CD4-positive, alpha-beta T cell (primary cell): Measurements from ENCODE around the gene ELP4. TPM values are rescaled to one million over a fixed set of nuclear protein-coding genes. Genes with fewer than 3 reads are reported as not detected.

Experiments used
- ATAC-seq: fragments of 200-7000 bp; cut with Tn5 transposase; one replicate; pipeline ENCODE4 v1.10.0; 2022; ENCODE audit warnings: mild to moderate bottlenecking; ENCODE audit not compliant: poor library complexity
- CTCF ChIA-PET: fragments of 350-600 bp; sonication (Branson Sonifier 250); formaldehyde crosslinking; loops from one replicate; lab custom pipeline; 2021; ENCODE audit warnings: antibody characterized with exemption, inconsistent platforms; lab: Charles Lee
- POLR2A ChIA-PET: fragments of 350-600 bp; sonication (Branson Sonifier 250); formaldehyde crosslinking; loops from one replicate; lab custom pipeline; 2021; ENCODE audit warnings: antibody characterized with exemption, inconsistent platforms; lab: Charles Lee
- DNase-seq, 14 experiments: peaks; one replicate each; pipeline ENCODE4 v3.0.0-alpha.2; 2013 to 2020; ENCODE audit warnings: mixed read lengths in 2 of 14
- H3K27ac ChIP-seq, 2 donors: one replicate each; pipeline versions ENCODE4 v1.5.1 to v1.7.0; 2013; ENCODE audit warnings: low read length in 2 of 2, low read depth in 1 of 2, mild to moderate bottlenecking in 1 of 2
- H3K27me3 ChIP-seq, 2 experiments: 1 replicate in 1 of 2; 2 replicates in 1 of 2; pipeline versions ENCODE4 v1.6.1 to v1.7.0; 2013; ENCODE audit warnings: low read length in 2 of 2, control low read depth in 1 of 2, mild to moderate bottlenecking in 1 of 2, moderate library complexity in 1 of 2; ENCODE audit not compliant: insufficient read depth in 2 of 2, control insufficient read depth in 1 of 2
- H3K36me3 ChIP-seq: one replicate; pipeline ENCODE4 v1.6.1; 2013; ENCODE audit warnings: low read length, control low read depth; ENCODE audit not compliant: insufficient read depth
- H3K4me1 ChIP-seq: one replicate; pipeline ENCODE4 v1.6.1; 2013; ENCODE audit warnings: low read length, control low read depth; ENCODE audit not compliant: insufficient read depth
- H3K4me3 ChIP-seq: one replicate; pipeline ENCODE4 v1.5.1; 2013; ENCODE audit warnings: mild to moderate bottlenecking, low read length, moderate library complexity
- H3K9me3 ChIP-seq, 2 experiments: 1 replicate in 1 of 2; 2 replicates in 1 of 2; pipeline versions ENCODE4 v1.6.1 to v1.7.0; 2013; ENCODE audit warnings: low read length in 2 of 2, mild to moderate bottlenecking in 2 of 2, control low read depth in 1 of 2, moderate library complexity in 1 of 2; ENCODE audit not compliant: control insufficient read depth in 1 of 2, insufficient read depth in 1 of 2
- H3K27ac Mint-ChIP-seq: one replicate; pipeline ENCODE4 v1.8.0; 2020; ENCODE audit warnings: mixed read lengths
- H3K27me3 Mint-ChIP-seq: one replicate; pipeline ENCODE4 v1.8.0; 2021; ENCODE audit warnings: mixed read lengths
- H3K36me3 Mint-ChIP-seq: one replicate; pipeline ENCODE4 v1.8.0; 2021; ENCODE audit warnings: low read depth, mixed read lengths
- H3K4me1 Mint-ChIP-seq: one replicate; pipeline ENCODE4 v1.8.0; 2021; ENCODE audit warnings: low read depth, mixed read lengths
- H3K4me3 Mint-ChIP-seq: one replicate; pipeline ENCODE4 v1.8.0; 2020; ENCODE audit warnings: mild to moderate bottlenecking, mixed read lengths
- H3K9me3 Mint-ChIP-seq: one replicate; pipeline ENCODE4 v1.8.0; 2020; ENCODE audit warnings: mixed read lengths
- intact Hi-C, 2 experiments: fragments of 100-400 bp; cut with DNase I in 1 of 2; cut with micrococcal nuclease in 1 of 2; formaldehyde crosslinking; loops; one replicate each; pipeline versions ENCODE4 v1.15.1 to v1.9.0; 2023 to 2025; cut with DNase I, micrococcal nuclease
- total RNA-seq, 174 experiments: library from RNA in 2 of 174; stranded (reverse) in 2 of 174; gene quantifications; one replicate each; pipeline ENCODE4 v1.2.3 and lab custom pipeline; 2021 to 2026
- TF ChIP-seq, protein P1 (sequence below): fragments of 200-600 bp; IDR thresholded peaks from one replicate; pipeline ENCODE4 v1.8.0; 2022; ENCODE audit warnings: antibody characterized with exemption, mild to moderate bottlenecking

Gene ELP4
- total RNA-seq, 2 experiments from 2014 or later = 9.5 to 10.3 TPM

- H3K36me3 Mint-ChIP-seq = peaks cover 9% of the 10 kb centered on the region
- Histone ChIP-seq H3K27ac (no peak overlapping the region), H3K27me3 (no peaks in the 10 kb centered on the region), H3K4me3 (no peak overlapping the region), H3K36me3 (no peaks in the 10 kb centered on the region), H3K9me3 (no peaks in the 10 kb centered on the region), H3K4me1 (no peaks in the 10 kb centered on the region)
- H3K27ac Mint-ChIP-seq = no peak overlapping the region
- CTCF ChIA-PET = interaction anchor here (0.8 kb wide), 1 partner anchor 18 kb away, joined by 3 read pairs; no protein-coding TSS in a partner anchor
- H3K4me1 Mint-ChIP-seq = peaks cover 9% of the 10 kb centered on the region
- H3K27me3 Mint-ChIP-seq = no peaks in the 10 kb centered on the region
- ATAC-seq (no peak), DNase-seq (no peak)
- peaks cover 2% of the 10 kb centered on the region for H3K9me3 Mint-ChIP-seq
- intact Hi-C loops = no loop called here
- POLR2A ChIA-PET = interaction anchor here (0.6 to 0.7 kb wide), 2 partner anchors 270 to 612 kb away, joined by 3 to 5 read pairs; no protein-coding TSS in a partner anchor
- TF ChIP-seq, protein P1, sequence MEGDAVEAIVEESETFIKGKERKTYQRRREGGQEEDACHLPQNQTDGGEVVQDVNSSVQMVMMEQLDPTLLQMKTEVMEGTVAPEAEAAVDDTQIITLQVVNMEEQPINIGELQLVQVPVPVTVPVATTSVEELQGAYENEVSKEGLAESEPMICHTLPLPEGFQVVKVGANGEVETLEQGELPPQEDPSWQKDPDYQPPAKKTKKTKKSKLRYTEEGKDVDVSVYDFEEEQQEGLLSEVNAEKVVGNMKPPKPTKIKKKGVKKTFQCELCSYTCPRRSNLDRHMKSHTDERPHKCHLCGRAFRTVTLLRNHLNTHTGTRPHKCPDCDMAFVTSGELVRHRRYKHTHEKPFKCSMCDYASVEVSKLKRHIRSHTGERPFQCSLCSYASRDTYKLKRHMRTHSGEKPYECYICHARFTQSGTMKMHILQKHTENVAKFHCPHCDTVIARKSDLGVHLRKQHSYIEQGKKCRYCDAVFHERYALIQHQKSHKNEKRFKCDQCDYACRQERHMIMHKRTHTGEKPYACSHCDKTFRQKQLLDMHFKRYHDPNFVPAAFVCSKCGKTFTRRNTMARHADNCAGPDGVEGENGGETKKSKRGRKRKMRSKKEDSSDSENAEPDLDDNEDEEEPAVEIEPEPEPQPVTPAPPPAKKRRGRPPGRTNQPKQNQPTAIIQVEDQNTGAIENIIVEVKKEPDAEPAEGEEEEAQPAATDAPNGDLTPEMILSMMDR = no peak
- H3K4me3 Mint-ChIP-seq = no peak overlapping the region
Observed at GRCh38 chr11:31477528-31478222, 31.9 kb upstream of the ELP4 start.

DNA sequence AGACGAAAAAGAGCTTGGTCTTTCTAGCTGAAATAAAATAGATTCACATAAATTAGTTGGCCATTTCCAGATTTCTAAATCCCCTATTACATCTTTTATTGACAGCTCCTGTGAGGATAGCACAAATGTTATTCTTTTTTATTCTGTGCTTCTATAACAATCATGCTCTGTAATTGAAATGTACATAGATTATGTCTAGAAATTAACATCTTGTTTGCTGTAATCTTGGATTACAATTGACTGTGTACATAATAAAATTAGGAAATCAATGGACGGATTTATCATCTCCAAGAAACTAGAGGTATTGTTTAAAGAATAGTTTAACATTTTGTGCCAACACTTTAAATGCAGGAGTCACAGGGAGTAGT, 31.4 kb upstream of the ELP4 start:
- DNase-seq (no peak), ATAC-seq (no peak)
- H3K4me3 ChIP-seq = no peak overlapping the region
- Mint-ChIP-seq H3K9me3 (peaks cover 2% of the 10 kb centered on the region), H3K27me3 (no peaks in the 10 kb centered on the region), H3K36me3 (peaks cover 9% of the 10 kb centered on the region), H3K27ac (no peak overlapping the region), H3K4me3 (no peak overlapping the region), H3K4me1 (peaks cover 10% of the 10 kb centered on the region)
- no peak overlapping the region for H3K27ac ChIP-seq
- TF ChIP-seq, protein P1 = no peak
- CTCF ChIA-PET = no interaction called here
- intact Hi-C loops = no loop called here
- no peaks in the 10 kb centered on the region for H3K4me1 ChIP-seq
- H3K27me3 ChIP-seq = no peaks in the 10 kb centered on the region
- no peaks in the 10 kb centered on the region for H3K36me3 ChIP-seq
- POLR2A ChIA-PET = no interaction called here
- no peaks in the 10 kb centered on the region for H3K9me3 ChIP-seq

GRCh38 chr11:31479066-31479465, 30.5 kb upstream of the ELP4 start:
- DNase-seq (no peak), ATAC-seq (no peak)
- Mint-ChIP-seq H3K4me1 (peaks cover 10% of the 10 kb centered on the region), H3K27ac (no peak overlapping the region), H3K27me3 (no peaks in the 10 kb centered on the region), H3K4me3 (no peak overlapping the region), H3K36me3 (peaks cover 2% of the 10 kb centered on the region), H3K9me3 (peaks cover under 1% of the 10 kb centered on the region)
- POLR2A ChIA-PET = no interaction called here
- no peaks in the 10 kb centered on the region for H3K36me3 ChIP-seq
- TF ChIP-seq, protein P1 = no peak
- H3K4me3 ChIP-seq = no peak overlapping the region
- H3K4me1 ChIP-seq = no peaks in the 10 kb centered on the region
- no peak overlapping the region for H3K27ac ChIP-seq
- no peaks in the 10 kb centered on the region for H3K27me3 ChIP-seq
- H3K9me3 ChIP-seq = no peaks in the 10 kb centered on the region
- CTCF ChIA-PET = no interaction called here
- intact Hi-C loops = no loop called here
